ENCODE measurements around the gene ABLIM2. TPM values are rescaled to one million over a fixed set of nuclear protein-coding genes. Genes with fewer than 3 reads are reported as not detected.

The ABLIM2 gene
- total RNA-seq, 1 experiment from 2014 or later = 1.0 TPM

DNA sequence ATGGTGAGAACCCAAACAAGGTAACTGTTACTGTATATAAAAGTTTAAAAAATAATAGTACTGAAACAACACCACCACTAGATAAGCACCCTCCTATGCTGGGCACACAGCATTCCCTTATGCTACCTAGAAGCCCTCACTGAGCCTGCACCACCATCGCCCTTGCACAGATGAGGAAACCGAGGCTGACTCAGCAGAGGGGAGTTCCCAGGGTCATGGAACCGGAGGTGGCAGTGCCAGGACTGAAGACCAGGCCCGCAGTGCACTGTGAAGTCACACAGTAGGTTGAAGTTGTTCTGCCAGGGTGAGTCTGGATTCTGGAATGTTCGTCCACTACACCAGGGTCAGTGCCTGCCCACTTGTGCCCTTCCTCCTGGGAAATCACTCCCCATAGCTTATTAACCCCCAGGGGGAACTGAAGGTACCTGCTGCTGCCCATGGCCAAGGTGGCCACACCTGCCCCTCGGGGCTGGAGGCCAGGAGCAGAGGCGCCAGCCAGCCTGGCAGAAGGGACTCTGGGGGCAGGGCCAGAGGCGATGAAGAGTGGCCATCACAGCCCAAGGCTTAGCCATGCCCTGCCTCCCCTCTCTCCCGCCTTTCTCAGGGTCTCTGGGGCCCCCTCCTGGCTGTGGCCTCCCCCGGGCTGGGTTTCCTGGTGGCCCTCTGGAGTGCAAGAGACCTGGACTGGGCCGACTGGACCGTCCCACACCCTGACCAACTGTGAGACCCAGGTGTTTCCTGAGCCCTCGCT is 15.1 kb upstream of the ABLIM2 start:
- no peaks in the 10 kb centered on the region for H4K20me1 ChIP-seq (ENCODE audit: control insufficient read depth, insufficient read depth, insufficient read length)
- H4K8ac ChIP-seq (replicated peaks; ENCODE audit: insufficient read length, low read depth, low read length) = no peak overlapping the region
- no peak for DNase-seq
- no peak overlapping the region for H2BK12ac ChIP-seq (ENCODE audit: insufficient read length, low read depth, low read length)
- H3K18ac ChIP-seq (ENCODE audit: insufficient read length, low read depth, low read length) = no peak overlapping the region
- H4K91ac ChIP-seq (ENCODE audit: insufficient read length, low read depth, low read length) = no peak overlapping the region
- Mint-ChIP-seq H3K4me1 (peaks cover 0 to 2% of the 10 kb centered on the region in 2 experiments; a peak in 1 of 4 replicates), H3K4me3 (no peak overlapping the region), H3K36me3 (ENCODE audit: insufficient read depth in 1 of 3, low read depth in 3 of 3) (0 out of 7 replicates have a peak, but pooled peaks cover 0 to under 1% (median 0%) of the 10 kb centered on the region in 3 experiments), H3K9me3 (peaks cover under 1 to 7% of the 10 kb centered on the region in 2 experiments), H3K27ac (no peak overlapping the region), H3K27me3 (ENCODE audit: low read depth) (peaks cover 9% of the 10 kb centered on the region)
- no peak overlapping the region for H2AFZ ChIP-seq (ENCODE audit: low read length)
- H3K9ac ChIP-seq (ENCODE audit: extremely low read depth, insufficient read length, low read length) = no peak overlapping the region
- no peaks in the 10 kb centered on the region for H3K23me2 ChIP-seq (ENCODE audit: insufficient read length, low read depth, low read length, poor library complexity, severe bottlenecking)
- no peak overlapping the region for H2BK5ac ChIP-seq (ENCODE audit: insufficient read length, low read length)
- no peak overlapping the region for H3K4me2 ChIP-seq (ENCODE audit: insufficient read depth, insufficient read length, low read length)
- H3K9me3 ChIP-seq (ENCODE audit: control insufficient read depth, low read depth, low read length) = no peaks in the 10 kb centered on the region
- no peak overlapping the region for H3K14ac ChIP-seq (ENCODE audit: insufficient read depth, low read length)
- TF ChIP-seq, protein P1, sequence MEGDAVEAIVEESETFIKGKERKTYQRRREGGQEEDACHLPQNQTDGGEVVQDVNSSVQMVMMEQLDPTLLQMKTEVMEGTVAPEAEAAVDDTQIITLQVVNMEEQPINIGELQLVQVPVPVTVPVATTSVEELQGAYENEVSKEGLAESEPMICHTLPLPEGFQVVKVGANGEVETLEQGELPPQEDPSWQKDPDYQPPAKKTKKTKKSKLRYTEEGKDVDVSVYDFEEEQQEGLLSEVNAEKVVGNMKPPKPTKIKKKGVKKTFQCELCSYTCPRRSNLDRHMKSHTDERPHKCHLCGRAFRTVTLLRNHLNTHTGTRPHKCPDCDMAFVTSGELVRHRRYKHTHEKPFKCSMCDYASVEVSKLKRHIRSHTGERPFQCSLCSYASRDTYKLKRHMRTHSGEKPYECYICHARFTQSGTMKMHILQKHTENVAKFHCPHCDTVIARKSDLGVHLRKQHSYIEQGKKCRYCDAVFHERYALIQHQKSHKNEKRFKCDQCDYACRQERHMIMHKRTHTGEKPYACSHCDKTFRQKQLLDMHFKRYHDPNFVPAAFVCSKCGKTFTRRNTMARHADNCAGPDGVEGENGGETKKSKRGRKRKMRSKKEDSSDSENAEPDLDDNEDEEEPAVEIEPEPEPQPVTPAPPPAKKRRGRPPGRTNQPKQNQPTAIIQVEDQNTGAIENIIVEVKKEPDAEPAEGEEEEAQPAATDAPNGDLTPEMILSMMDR (conservative IDR thresholded peaks at IDR 0.05) = no peak
- WGBS (ENCODE audit: extremely low coverage, insufficient read length, low lambda C conversion rate) = no CpG with 5 or more reads among the region's 13 CpGs
- no peak overlapping the region for H3K27ac ChIP-seq (ENCODE audit: insufficient read length, low read depth, low read length)
- no peak overlapping the region for H2BK120ac ChIP-seq (ENCODE audit: low read depth, low read length, poor library complexity, severe bottlenecking)
- no peak overlapping the region for H2BK20ac ChIP-seq (ENCODE audit: low read depth, low read length, poor library complexity, severe bottlenecking)
- H4K5ac ChIP-seq (ENCODE audit: insufficient read length, low read depth, low read length) = no peak overlapping the region
- H3K56ac ChIP-seq (ENCODE audit: insufficient read length, low read depth, low read length) = no peak overlapping the region
- no peaks in the 10 kb centered on the region for H3K4me1 ChIP-seq (ENCODE audit: insufficient read depth, low read length)
- no peak overlapping the region for H3K23ac ChIP-seq (ENCODE audit: insufficient read length, low read depth, low read length)
- H3K79me1 ChIP-seq (ENCODE audit: insufficient read depth, low read depth, low read length, poor library complexity, severe bottlenecking) = no peaks in the 10 kb centered on the region
- H3K4ac ChIP-seq (ENCODE audit: low read depth, low read length) = no peak overlapping the region
- H3K27me3 ChIP-seq (ENCODE audit: insufficient read depth, low read length) = no peaks in the 10 kb centered on the region
- no peaks in the 10 kb centered on the region for H3K79me2 ChIP-seq (ENCODE audit: insufficient read depth, low read length)
- H2AK5ac ChIP-seq (ENCODE audit: insufficient read length, low read length) = no peak overlapping the region
- H2BK15ac ChIP-seq (ENCODE audit: low read depth, low read length) = no peak overlapping the region
- H3T11ph ChIP-seq (ENCODE audit: low read length) = no peak overlapping the region
